ENCODE results near the gene KLRC4.

The KLRC4 gene

DNA sequence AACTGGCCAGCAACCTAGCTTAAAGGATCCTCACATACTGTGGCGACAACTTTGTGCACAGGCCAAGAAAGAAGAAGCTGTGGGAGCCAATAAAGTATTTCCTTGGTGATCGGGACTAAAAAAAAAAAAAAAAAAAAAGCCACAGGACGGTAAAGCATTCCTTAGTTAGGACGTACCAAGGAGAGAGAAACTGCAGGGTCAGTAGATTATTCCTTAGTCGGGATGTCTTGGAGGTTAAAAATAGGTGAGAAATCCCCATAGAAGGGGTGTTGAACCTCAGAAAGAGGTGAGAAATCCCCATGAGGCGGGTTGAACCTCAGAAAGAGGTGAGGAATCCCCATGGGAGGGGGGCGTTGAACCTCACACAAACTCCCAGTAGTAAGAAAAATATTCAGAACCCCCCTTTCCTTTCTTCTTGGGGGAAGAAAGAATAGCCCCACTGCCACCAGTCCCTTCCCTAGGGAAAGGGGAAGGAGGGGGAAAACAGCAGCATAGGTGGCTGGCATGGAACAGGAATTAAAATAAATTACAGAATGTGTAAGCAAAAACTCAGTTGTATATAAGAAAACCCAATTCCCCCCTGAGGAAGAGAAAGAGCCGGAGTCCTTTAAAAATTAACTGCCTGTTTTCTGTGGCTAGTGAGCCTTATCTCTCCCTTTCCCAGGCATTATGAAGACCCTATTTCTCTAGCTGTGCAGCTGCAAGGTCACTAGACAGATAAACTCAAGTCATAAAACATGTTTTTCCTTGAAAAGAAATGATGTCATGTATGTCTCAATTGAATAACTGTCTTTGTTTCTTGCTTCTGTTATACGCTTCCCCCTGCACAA, 46.5 kb downstream of the KLRC4 start:
- peak overlapping the region; percentile 88 to 98 for H3K27ac ChIP-seq (ENCODE audit: low read depth in 2 of 2, low read length in 2 of 2)
- no peaks in the 10 kb centered on the region for H3K9me3 ChIP-seq (ENCODE audit: control insufficient read depth in 2 of 2, low read length in 2 of 2)
- peak overlapping the region; percentile 90 to 92 for H3K4me3 ChIP-seq (ENCODE audit: low read length in 2 of 2)
- no peaks in the 10 kb centered on the region for H3K36me3 ChIP-seq (ENCODE audit: control insufficient read depth in 2 of 2, insufficient read depth in 2 of 2, low read length in 2 of 2)
- peak overlapping the region; percentile 74 to 96 for H3K9ac ChIP-seq (ENCODE audit: low read depth in 1 of 2, low read length in 2 of 2)
- H3K4me1 ChIP-seq (ENCODE audit: control insufficient read depth in 2 of 2, insufficient read depth in 2 of 2, low read length in 2 of 2): peaks cover 32 to 35% of the 10 kb centered on the region in 2 donors
- H3K27me3 ChIP-seq (ENCODE audit: control insufficient read depth in 2 of 2, insufficient read depth in 2 of 2, low read length in 2 of 2): no peaks in the 10 kb centered on the region

GRCh38 chr12:10362325-10362724, 47.2 kb downstream of the KLRC4 start:
- no peaks in the 10 kb centered on the region for H3K27me3 ChIP-seq (ENCODE audit: control insufficient read depth in 2 of 2, insufficient read depth in 2 of 2, low read length in 2 of 2)
- H3K4me1 ChIP-seq (ENCODE audit: control insufficient read depth in 2 of 2, insufficient read depth in 2 of 2, low read length in 2 of 2): peaks cover 32 to 35% of the 10 kb centered on the region in 2 donors
- H3K9me3 ChIP-seq (ENCODE audit: control insufficient read depth in 2 of 2, low read length in 2 of 2): no peaks in the 10 kb centered on the region
- H3K9ac ChIP-seq (ENCODE audit: low read depth in 1 of 2, low read length in 2 of 2): peak overlapping the region in 1 of 2 donors; percentile 96
- no peak overlapping the region for H3K4me3 ChIP-seq (ENCODE audit: low read length in 2 of 2)
- peak overlapping the region in 1 of 2 donors; percentile 98 for H3K27ac ChIP-seq (ENCODE audit: low read depth in 2 of 2, low read length in 2 of 2)
- no peaks in the 10 kb centered on the region for H3K36me3 ChIP-seq (ENCODE audit: control insufficient read depth in 2 of 2, insufficient read depth in 2 of 2, low read length in 2 of 2)

GRCh38 chr12:10361622-10362021, 47.9 kb downstream of the KLRC4 start:
- Histone ChIP-seq H3K4me1 (ENCODE audit: control insufficient read depth in 2 of 2, insufficient read depth in 2 of 2, low read length in 2 of 2) (peaks cover 30 to 34% of the 10 kb centered on the region in 2 donors), H3K4me3 (ENCODE audit: low read length in 2 of 2) (no peak overlapping the region), H3K27ac (ENCODE audit: low read depth in 2 of 2, low read length in 2 of 2) (no peak overlapping the region)

GRCh38 chr12:10361084-10361483, 48.5 kb downstream of the KLRC4 start:
- Histone ChIP-seq H3K36me3 (ENCODE audit: control insufficient read depth in 2 of 2, insufficient read depth in 2 of 2, low read length in 2 of 2) (no peaks in the 10 kb centered on the region), H3K4me3 (ENCODE audit: low read length in 2 of 2) (no peak overlapping the region), H3K27ac (ENCODE audit: low read depth in 2 of 2, low read length in 2 of 2) (no peak overlapping the region), H3K9me3 (ENCODE audit: control insufficient read depth in 2 of 2, low read length in 2 of 2) (no peaks in the 10 kb centered on the region), H3K9ac (ENCODE audit: low read depth in 1 of 2, low read length in 2 of 2) (no peak overlapping the region), H3K27me3 (ENCODE audit: control insufficient read depth in 2 of 2, insufficient read depth in 2 of 2, low read length in 2 of 2) (no peaks in the 10 kb centered on the region), H3K4me1 (ENCODE audit: control insufficient read depth in 2 of 2, insufficient read depth in 2 of 2, low read length in 2 of 2) (peaks cover 26 to 29% of the 10 kb centered on the region in 2 donors)

More at GRCh38 chr12:10361622-10362021, 47.9 kb downstream of the KLRC4 start:
- Histone ChIP-seq H3K9me3 (ENCODE audit: control insufficient read depth in 2 of 2, low read length in 2 of 2) (no peaks in the 10 kb centered on the region), H3K27me3 (ENCODE audit: control insufficient read depth in 2 of 2, insufficient read depth in 2 of 2, low read length in 2 of 2) (no peaks in the 10 kb centered on the region), H3K36me3 (ENCODE audit: control insufficient read depth in 2 of 2, insufficient read depth in 2 of 2, low read length in 2 of 2) (no peaks in the 10 kb centered on the region), H3K9ac (ENCODE audit: low read depth in 1 of 2, low read length in 2 of 2) (no peak overlapping the region)

GRCh38 chr12:10358969-10359368, 50.6 kb downstream of the KLRC4 start:
- Histone ChIP-seq H3K9ac (ENCODE audit: low read depth in 1 of 2, low read length in 2 of 2) (no peak overlapping the region), H3K4me1 (ENCODE audit: control insufficient read depth in 2 of 2, insufficient read depth in 2 of 2, low read length in 2 of 2) (peaks cover 11% of the 10 kb centered on the region in 2 donors), H3K27me3 (ENCODE audit: control insufficient read depth in 2 of 2, insufficient read depth in 2 of 2, low read length in 2 of 2) (no peaks in the 10 kb centered on the region), H3K27ac (ENCODE audit: low read depth in 2 of 2, low read length in 2 of 2) (no peak overlapping the region), H3K4me3 (ENCODE audit: low read length in 2 of 2) (no peak overlapping the region), H3K36me3 (ENCODE audit: control insufficient read depth in 2 of 2, insufficient read depth in 2 of 2, low read length in 2 of 2) (no peaks in the 10 kb centered on the region), H3K9me3 (ENCODE audit: control insufficient read depth in 2 of 2, low read length in 2 of 2) (no peaks in the 10 kb centered on the region)

DNA sequence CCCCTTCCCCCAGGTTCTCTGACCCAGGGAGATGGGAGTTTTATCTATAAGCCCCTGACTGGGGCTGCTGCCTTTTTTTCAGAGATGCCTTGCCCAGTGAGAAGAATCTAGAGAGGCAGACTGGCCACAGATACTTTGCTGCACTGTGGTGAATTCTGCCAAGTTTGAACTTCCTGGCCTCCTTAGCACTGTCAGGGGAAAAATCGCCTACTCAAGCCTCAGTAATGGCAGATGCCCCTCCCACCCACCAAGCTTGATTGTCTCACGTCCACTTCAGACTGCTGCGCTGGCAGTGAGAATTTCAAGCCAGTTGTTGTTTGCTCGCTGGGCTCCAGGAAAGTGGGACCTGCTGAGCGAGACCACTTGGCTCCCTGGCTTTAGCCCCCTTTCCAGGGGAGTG, 51.4 kb downstream of the KLRC4 start:
- Histone ChIP-seq H3K9ac (ENCODE audit: low read depth in 1 of 2, low read length in 2 of 2) (no peak overlapping the region), H3K27me3 (ENCODE audit: control insufficient read depth in 2 of 2, insufficient read depth in 2 of 2, low read length in 2 of 2) (no peaks in the 10 kb centered on the region), H3K36me3 (ENCODE audit: control insufficient read depth in 2 of 2, insufficient read depth in 2 of 2, low read length in 2 of 2) (no peaks in the 10 kb centered on the region), H3K4me1 (ENCODE audit: control insufficient read depth in 2 of 2, insufficient read depth in 2 of 2, low read length in 2 of 2) (peaks cover 3 to 6% of the 10 kb centered on the region in 2 donors), H3K4me3 (ENCODE audit: low read length in 2 of 2) (no peak overlapping the region), H3K27ac (ENCODE audit: low read depth in 2 of 2, low read length in 2 of 2) (no peak overlapping the region), H3K9me3 (ENCODE audit: control insufficient read depth in 2 of 2, low read length in 2 of 2) (no peaks in the 10 kb centered on the region)
